Type B pancreatic cell (in vitro differentiated cells): ENCODE results near the gene CATSPERZ. TPM values are rescaled to one million over a fixed set of nuclear protein-coding genes. Genes with fewer than 3 reads are reported as not detected.
A peak's percentile ranks its signal among the peaks of the same experiment; 100 is the strongest.

Experiments
- DNase-seq: peaks from one replicate; pipeline ENCODE4 v3.0.0; 2021; ENCODE audit warnings: mixed read lengths; ENCODE audit not compliant: unreplicated experiment; ENCODE audit errors: extremely low spot score
- H3K27ac Mint-ChIP-seq: 2 replicates; pipeline ENCODE4 v1.8.0; 2021; ENCODE audit warnings: mild to moderate bottlenecking, mixed read lengths
- H3K27me3 Mint-ChIP-seq: 2 replicates; pipeline ENCODE4 v1.8.0; 2021; ENCODE audit warnings: mixed read lengths
- H3K36me3 Mint-ChIP-seq: 2 replicates; pipeline ENCODE4 v1.8.0; 2021; ENCODE audit warnings: mixed read lengths
- H3K4me1 Mint-ChIP-seq: one replicate; pipeline ENCODE4 v1.8.0; 2021; ENCODE audit warnings: mixed read lengths; ENCODE audit not compliant: unreplicated experiment
- H3K4me3 Mint-ChIP-seq: 2 replicates; pipeline ENCODE4 v1.8.0; 2021; ENCODE audit warnings: mild to moderate bottlenecking, mixed read lengths
- H3K9me3 Mint-ChIP-seq: 2 replicates; pipeline ENCODE4 v1.8.0; 2021; ENCODE audit warnings: mixed read lengths
- total RNA-seq: library from RNA; stranded (reverse); gene quantifications from 2 replicates; pipeline ENCODE4 v1.2.1, GENCODE V29; 2021; ENCODE audit warnings: low replicate concordance
- TF ChIP-seq, protein P1 (sequence below): fragments of 200-600 bp; sonication (generic); conservative IDR thresholded peaks from 2 replicates; pipeline ENCODE4 v1.5.0; 2021; ENCODE audit warnings: antibody characterized with exemption, mild to moderate bottlenecking

CATSPERZ gene
- total RNA-seq, 1 donor from 2014 or later: not detected

DNA sequence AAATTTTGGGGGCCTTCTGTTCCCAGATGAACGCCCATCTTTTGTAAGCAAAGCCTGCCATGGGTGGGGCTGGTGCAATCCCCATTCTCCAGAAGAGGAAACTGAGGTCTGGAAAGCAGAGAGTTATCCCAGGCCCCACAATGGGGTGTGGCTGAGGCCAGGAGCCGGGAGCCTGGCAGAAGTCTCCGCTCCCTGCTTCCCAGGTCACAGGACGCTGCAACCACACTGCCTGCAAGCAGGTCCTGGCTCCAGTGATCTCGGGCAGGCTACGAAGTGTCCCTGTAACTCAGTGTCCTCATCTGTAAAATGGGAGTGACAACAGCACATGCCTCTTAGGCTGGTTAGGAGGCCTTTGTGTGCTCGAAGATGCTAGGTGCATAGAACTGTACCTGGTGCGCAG, 47.1 kb upstream of the CATSPERZ start:
- Mint-ChIP-seq H3K4me3 (peak overlapping the region; percentile 70), H3K9me3 (no peaks in the 10 kb centered on the region), H3K27ac (no peak overlapping the region)

DNA sequence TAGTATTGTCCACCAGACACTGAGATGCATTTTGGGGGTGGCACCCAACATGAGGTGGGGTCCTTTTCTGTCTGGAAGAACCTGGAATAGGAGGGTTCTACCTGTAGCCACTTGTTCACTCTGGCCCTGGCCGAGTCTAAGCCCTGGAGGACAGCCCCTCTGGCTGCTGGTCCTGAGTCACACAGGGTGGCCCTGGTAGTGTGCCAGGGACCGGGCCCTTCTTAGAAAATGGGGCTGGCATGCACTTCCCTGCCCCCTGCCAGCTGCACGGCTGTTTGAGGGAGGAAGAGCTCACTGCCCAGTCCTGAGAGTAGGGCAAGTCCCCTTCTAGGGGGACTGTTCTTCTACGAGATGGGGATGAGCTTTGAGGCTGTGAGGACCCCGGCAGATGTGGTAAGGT, 46.7 kb upstream of the CATSPERZ start:
- Mint-ChIP-seq H3K9me3 (no peaks in the 10 kb centered on the region), H3K36me3 (no peaks in the 10 kb centered on the region), H3K4me3 (peak overlapping the region; percentile 70), H3K27ac (peak overlapping the region; percentile 53), H3K4me1 (peaks cover 15% of the 10 kb centered on the region), H3K27me3 (no peaks in the 10 kb centered on the region)
- no peak for DNase-seq
- TF ChIP-seq, protein P1, sequence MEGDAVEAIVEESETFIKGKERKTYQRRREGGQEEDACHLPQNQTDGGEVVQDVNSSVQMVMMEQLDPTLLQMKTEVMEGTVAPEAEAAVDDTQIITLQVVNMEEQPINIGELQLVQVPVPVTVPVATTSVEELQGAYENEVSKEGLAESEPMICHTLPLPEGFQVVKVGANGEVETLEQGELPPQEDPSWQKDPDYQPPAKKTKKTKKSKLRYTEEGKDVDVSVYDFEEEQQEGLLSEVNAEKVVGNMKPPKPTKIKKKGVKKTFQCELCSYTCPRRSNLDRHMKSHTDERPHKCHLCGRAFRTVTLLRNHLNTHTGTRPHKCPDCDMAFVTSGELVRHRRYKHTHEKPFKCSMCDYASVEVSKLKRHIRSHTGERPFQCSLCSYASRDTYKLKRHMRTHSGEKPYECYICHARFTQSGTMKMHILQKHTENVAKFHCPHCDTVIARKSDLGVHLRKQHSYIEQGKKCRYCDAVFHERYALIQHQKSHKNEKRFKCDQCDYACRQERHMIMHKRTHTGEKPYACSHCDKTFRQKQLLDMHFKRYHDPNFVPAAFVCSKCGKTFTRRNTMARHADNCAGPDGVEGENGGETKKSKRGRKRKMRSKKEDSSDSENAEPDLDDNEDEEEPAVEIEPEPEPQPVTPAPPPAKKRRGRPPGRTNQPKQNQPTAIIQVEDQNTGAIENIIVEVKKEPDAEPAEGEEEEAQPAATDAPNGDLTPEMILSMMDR: no peak

More for the DNA sequence above, 47.1 kb upstream of the CATSPERZ start:
- TF ChIP-seq, protein P1: no peak
- Mint-ChIP-seq H3K4me1 (peaks cover 17% of the 10 kb centered on the region), H3K27me3 (no peaks in the 10 kb centered on the region), H3K36me3 (no peaks in the 10 kb centered on the region)
- no peak for DNase-seq

DNA sequence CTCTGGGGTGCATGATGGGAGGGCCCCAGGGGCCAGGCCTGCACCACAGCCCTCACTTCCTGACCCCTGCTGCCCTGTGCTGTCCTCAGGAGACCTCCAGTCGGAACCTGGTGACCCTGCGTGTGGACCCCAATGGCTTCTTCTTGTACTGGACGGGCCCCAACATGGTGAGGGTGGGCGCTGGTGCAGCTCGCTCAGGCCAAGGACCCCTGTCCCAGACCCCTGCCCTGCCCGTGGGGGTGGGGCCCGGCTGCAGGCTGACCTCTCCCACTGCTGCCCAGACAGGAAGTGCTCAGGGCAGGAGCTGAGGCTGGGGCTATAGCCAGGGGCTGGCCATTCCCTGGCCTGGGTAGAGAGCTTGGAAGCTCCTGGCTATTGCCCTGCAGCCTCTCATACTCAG, 45.8 kb upstream of the CATSPERZ start:
- peak overlapping the region; percentile 53 for H3K27ac Mint-ChIP-seq
- TF ChIP-seq, protein P1: no peak
- peak overlapping the region; percentile 55 for H3K4me3 Mint-ChIP-seq
- H3K36me3 Mint-ChIP-seq: peaks cover 1% of the 10 kb centered on the region
- no peak for DNase-seq
- no peaks in the 10 kb centered on the region for H3K9me3 Mint-ChIP-seq
- no peaks in the 10 kb centered on the region for H3K27me3 Mint-ChIP-seq
- H3K4me1 Mint-ChIP-seq: peaks cover 15% of the 10 kb centered on the region

DNA sequence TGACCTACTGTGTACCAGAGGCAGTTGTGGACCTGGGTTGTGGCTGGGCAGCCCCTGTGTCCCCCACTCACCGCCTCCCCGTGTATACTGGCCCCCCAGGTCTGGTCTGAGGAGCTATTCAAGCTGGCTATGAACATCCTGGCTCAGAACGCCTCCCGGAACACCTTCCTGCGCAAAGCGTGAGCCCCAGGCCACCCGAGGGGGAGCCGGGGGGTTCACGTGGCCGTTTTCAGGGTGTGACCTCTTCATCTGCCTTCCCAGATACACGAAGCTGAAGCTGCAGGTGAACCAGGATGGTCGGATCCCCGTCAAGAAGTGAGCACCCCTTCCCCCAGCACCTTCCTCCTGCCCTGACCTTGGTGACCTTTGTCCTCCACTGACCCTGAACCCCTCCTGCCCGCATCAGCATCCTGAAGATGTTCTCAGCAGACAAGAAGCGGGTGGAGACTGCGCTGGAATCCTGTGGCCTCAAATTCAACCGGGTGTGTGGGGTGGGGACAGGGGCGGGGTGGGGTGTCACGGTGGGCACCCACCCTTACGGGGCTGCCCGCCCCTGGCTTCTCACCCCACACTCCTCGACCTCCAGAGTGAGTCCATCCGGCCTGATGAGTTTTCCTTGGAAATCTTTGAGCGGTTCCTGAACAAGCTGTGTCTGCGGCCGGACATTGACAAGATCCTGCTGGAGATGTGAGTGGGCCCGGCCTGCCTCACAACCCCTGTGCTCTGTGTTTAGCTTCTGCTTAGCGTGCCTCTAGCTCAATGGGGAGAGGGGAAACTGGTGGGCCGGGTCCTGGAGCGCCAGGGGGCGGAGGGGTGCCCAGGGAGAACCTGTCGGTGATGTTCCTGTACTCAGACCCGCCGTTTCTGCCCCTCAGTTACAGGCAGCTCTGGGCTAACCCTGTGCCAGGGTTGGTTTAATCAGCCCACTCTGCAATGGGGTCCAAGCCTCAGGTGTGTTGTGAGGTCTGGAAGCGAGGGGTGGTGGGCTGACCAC, 44.7 kb upstream of the CATSPERZ start:
- peaks cover 11% of the 10 kb centered on the region for H3K36me3 Mint-ChIP-seq
- H3K27ac Mint-ChIP-seq: no peak overlapping the region
- DNase-seq: no peak
- no peaks in the 10 kb centered on the region for H3K27me3 Mint-ChIP-seq
- no peaks in the 10 kb centered on the region for H3K9me3 Mint-ChIP-seq
- H3K4me3 Mint-ChIP-seq: no peak overlapping the region
- H3K4me1 Mint-ChIP-seq: peaks cover 8% of the 10 kb centered on the region
- TF ChIP-seq, protein P1: no peak

DNA sequence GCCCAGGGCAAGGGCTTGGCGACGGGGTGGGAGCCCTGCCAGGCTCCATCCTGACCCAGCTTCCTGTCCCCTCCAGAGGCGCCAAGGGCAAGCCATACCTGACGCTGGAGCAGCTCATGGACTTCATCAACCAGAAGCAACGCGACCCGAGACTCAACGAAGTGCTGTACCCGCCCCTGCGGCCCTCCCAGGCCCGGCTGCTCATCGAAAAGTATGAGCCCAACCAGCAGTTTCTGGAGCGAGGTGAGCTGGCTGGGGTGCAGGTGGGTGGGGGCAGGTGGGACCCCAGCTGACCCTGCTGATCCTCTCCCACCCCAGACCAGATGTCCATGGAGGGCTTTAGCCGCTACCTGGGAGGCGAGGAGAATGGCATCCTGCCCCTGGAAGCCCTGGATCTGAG, 43.9 kb upstream of the CATSPERZ start:
- H3K36me3 Mint-ChIP-seq: peaks cover 11% of the 10 kb centered on the region
- no peak overlapping the region for H3K27ac Mint-ChIP-seq
- no peak overlapping the region for H3K4me3 Mint-ChIP-seq
- DNase-seq: no peak
- H3K9me3 Mint-ChIP-seq: no peaks in the 10 kb centered on the region
- peaks cover 8% of the 10 kb centered on the region for H3K4me1 Mint-ChIP-seq
- TF ChIP-seq, protein P1: no peak
- no peaks in the 10 kb centered on the region for H3K27me3 Mint-ChIP-seq
